ENCODE data around the gene ENOX2.

Gene ENOX2

DNA sequence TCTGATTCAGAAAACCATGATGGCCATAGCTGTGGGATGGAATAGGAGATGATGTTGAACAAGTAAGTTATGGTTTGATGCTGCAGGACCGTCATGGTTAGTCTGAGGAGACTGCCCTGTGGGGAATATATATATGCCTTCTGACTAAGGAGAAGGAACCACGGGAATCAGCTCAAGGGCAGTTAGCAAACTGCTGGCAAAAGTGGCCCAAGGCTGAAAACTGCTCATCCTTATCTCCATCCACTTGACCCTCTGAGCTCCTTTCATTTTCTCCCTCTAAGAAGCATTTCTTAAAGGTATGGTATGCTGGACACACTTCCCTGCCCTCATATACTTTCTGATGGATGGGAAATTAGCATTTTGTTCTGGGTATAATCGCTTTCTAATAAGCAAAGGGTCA lies 161.9 kb downstream of the ENOX2 start:
- TF ChIP-seq, protein P1, sequence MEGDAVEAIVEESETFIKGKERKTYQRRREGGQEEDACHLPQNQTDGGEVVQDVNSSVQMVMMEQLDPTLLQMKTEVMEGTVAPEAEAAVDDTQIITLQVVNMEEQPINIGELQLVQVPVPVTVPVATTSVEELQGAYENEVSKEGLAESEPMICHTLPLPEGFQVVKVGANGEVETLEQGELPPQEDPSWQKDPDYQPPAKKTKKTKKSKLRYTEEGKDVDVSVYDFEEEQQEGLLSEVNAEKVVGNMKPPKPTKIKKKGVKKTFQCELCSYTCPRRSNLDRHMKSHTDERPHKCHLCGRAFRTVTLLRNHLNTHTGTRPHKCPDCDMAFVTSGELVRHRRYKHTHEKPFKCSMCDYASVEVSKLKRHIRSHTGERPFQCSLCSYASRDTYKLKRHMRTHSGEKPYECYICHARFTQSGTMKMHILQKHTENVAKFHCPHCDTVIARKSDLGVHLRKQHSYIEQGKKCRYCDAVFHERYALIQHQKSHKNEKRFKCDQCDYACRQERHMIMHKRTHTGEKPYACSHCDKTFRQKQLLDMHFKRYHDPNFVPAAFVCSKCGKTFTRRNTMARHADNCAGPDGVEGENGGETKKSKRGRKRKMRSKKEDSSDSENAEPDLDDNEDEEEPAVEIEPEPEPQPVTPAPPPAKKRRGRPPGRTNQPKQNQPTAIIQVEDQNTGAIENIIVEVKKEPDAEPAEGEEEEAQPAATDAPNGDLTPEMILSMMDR (IDR thresholded peaks at IDR 0.05; ENCODE audit: borderline replicate concordance, insufficient read depth, low read depth, low read length), result no peak
- no peak overlapping the region for H3K4me3 ChIP-seq (ENCODE audit: low read depth, low read length)

DNA sequence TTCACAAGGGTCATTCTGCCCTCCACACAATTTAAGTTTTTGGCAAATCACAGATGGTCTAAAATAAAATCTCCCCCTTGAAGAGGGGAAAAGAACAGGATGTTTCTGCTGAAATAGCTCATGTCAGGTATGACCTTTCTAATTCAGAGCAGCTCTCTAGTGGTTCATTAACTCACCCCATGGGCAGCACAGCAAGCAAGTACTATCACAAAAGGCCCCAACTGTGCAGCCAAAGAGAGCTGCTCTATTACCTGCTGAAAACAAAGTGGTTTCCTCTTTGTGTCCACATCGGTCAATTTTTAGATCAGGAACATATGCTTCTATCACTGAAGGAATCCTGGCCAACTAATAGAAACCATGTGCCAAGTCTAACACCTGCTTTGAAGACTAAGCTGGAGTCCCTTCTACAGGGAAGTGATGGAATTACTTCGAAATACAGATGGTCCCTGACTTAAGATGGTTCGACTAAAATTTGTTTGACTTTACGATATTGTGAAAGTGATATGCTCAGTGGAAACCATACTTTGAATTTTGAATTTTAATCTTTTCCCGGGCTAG lies 164.3 kb downstream of the ENOX2 start:
- H3K4me3 ChIP-seq (ENCODE audit: low read depth, low read length), result no peak overlapping the region
- TF ChIP-seq, protein P1 (IDR thresholded peaks at IDR 0.05; ENCODE audit: borderline replicate concordance, insufficient read depth, low read depth, low read length), result no peak

DNA sequence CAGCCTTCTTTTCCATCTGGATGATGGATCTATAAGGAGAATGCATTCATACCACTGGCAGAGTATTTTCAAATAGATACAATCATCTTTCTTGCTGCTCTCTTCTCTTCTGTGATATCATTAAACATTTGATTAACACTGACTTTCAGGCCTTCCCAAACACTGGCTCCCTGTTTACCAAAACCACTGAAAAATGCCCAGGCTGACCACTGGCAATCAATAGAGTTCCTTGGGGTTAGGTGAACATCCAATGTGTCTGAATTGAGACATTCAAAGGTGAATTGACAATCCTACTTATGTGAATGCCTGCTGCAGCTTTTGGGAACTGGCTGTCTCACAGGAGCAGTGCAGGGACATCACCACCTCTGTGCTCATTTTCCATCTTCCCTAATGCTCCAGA lies 168.3 kb downstream of the ENOX2 start:
- no peak overlapping the region for H3K4me3 ChIP-seq (ENCODE audit: low read depth, low read length)
- TF ChIP-seq, protein P1 (IDR thresholded peaks at IDR 0.05; ENCODE audit: borderline replicate concordance, insufficient read depth, low read depth, low read length), result no peak

DNA sequence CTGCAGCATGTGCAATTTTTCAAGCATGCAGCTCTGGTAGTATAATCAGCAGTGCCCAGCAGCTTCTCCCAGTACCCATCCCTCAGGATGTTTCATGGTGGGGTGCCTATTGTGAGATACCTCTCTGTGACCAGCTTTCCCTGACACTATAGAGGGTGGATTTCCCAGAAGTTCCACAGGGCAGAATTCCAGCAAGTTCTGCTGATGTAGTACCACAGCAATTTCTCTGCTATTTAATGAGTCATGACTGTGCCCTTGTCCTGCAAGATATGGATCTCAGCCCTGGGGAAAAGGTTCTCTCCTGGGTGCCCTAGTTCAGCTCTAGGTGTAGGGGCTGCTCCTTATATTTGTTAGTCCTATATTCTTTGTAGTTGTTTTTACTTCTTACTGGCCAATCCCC lies 174.8 kb downstream of the ENOX2 start:
- TF ChIP-seq, protein P1 (IDR thresholded peaks at IDR 0.05; ENCODE audit: borderline replicate concordance, insufficient read depth, low read depth, low read length), result no peak
- H3K4me3 ChIP-seq (ENCODE audit: low read depth, low read length), result no peak overlapping the region

DNA sequence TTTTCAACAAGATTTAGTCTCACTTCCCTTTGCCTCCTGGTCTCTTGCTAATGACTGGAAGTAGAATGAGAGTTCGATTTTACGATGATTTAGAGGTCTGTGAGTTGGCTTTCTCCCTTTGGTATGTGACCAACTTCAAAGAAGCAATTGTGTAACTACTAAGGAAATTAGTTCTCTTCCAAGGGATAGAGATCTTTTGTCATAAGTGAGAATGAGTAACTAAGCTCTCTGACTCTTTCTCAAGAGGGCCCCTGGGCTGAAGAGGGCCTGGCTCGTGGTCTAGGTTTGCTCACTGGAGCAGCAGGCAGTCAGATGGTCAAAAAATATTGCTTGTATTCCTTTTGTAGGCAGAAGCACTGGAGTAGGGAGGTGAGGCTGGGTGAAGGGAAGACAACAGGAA lies 176.3 kb downstream of the ENOX2 start:
- no peak overlapping the region for H3K4me3 ChIP-seq (ENCODE audit: low read depth, low read length)
- TF ChIP-seq, protein P1 (IDR thresholded peaks at IDR 0.05; ENCODE audit: borderline replicate concordance, insufficient read depth, low read depth, low read length), result no peak

DNA sequence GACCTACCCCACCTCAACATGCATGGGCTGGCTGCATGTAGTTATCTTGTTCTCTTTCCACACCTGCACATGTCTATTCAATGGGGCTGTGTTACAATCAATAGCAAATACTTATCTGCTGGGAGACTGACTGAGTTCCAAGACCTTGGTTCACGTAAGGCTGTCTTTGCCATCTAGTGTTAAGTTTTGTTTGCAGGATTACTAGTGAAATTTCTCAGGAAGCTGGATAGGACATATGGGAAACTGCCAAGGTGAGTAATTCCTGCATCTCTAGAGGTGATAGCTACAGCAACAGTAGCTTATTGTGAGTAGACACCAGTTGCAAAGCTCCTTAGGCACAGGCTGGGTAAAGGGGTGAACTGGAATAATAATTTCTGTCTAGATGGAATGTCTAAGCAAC lies 177.5 kb downstream of the ENOX2 start:
- H3K4me3 ChIP-seq (ENCODE audit: low read depth, low read length), result no peak overlapping the region
- TF ChIP-seq, protein P1 (IDR thresholded peaks at IDR 0.05; ENCODE audit: borderline replicate concordance, insufficient read depth, low read depth, low read length), result no peak

DNA sequence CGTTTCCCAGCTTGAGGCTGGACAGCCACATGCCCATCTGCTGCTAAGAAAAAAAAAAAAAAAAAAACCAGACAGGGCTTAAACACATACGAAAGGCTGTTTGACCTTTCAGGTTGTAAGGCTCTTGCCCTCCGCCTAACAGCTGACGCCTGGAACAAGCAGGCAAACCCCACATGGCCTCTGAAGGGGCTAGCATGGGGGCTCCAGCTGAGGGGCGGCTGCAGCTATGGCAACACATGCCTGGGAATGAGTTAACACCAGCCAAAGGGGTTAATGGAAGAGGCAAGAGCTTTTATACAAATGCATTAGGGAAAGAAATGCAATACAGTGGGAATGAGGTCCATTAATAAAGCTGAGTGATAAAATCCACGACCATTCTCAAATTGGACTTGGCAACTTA lies 183.6 kb downstream of the ENOX2 start:
- TF ChIP-seq, protein P1 (IDR thresholded peaks at IDR 0.05; ENCODE audit: borderline replicate concordance, insufficient read depth, low read depth, low read length), result no peak

More for the DNA sequence above, 183.6 kb downstream of the ENOX2 start:
- H3K4me3 ChIP-seq (ENCODE audit: low read depth, low read length), result no peak overlapping the region

Data from GM12875 (cell line).